SU-DHL-6 (cell line): Measurements from ENCODE around the gene ADSS1.

Experiments
- H2AFZ ChIP-seq: fragments of 200-600 bp; sonication (generic); 2 replicates; pipeline ENCODE4 v1.6.1; 2014; ENCODE audit warnings: low read depth, mild to moderate bottlenecking, moderate library complexity, mixed read lengths, antibody characterized with exemption, low read length; ENCODE audit not compliant: severe bottlenecking
- H3F3A ChIP-seq: fragments of 200-600 bp; shearing (Covaris generic); 2 replicates; pipeline ENCODE4 v1.6.0; 2016; ENCODE audit warnings: antibody characterized with exemption, mild to moderate bottlenecking; ENCODE audit not compliant: insufficient read depth
- H3K27ac ChIP-seq: fragments of 200-600 bp; sonication (generic); 2 replicates; pipeline ENCODE4 v1.5.1; 2016; ENCODE audit warnings: low read depth, mild to moderate bottlenecking, low read length, moderate library complexity, mixed read lengths
- H3K27me3 ChIP-seq: fragments of 200-600 bp; sonication (generic), shearing (Covaris generic); 2 replicates; pipeline ENCODE4 v1.6.0; 2014; ENCODE audit warnings: mild to moderate bottlenecking, low read length
- H3K36me3 ChIP-seq: fragments of 200-600 bp; sonication (generic); 2 replicates; pipeline ENCODE4 v1.6.1; 2014; ENCODE audit warnings: mild to moderate bottlenecking, low read length, mixed read lengths
- H3K4me2 ChIP-seq: fragments of 300-600, 200-600 bp; shearing (Covaris generic), sonication (generic); 2 replicates; pipeline ENCODE4 v1.6.0; 2014; ENCODE audit warnings: low read length, low read depth, mild to moderate bottlenecking; ENCODE audit not compliant: poor library complexity, severe bottlenecking
- H3K4me3 ChIP-seq: fragments of 200-600 bp; sonication (generic); 2 replicates; pipeline ENCODE4 v1.5.1; 2014; ENCODE audit warnings: antibody characterized with exemption, low read length, mild to moderate bottlenecking, mixed read lengths; ENCODE audit not compliant: insufficient read depth, poor library complexity, severe bottlenecking
- H3K79me2 ChIP-seq: fragments of 200-600 bp; sonication (generic); 2 replicates; pipeline ENCODE4 v1.6.1; 2014; ENCODE audit warnings: mild to moderate bottlenecking, low read length, moderate library complexity; ENCODE audit not compliant: insufficient read depth
- H3K9ac ChIP-seq: fragments of 200-600 bp; sonication (generic); 2 replicates; pipeline ENCODE4 v1.7.0; 2014; ENCODE audit warnings: mild to moderate bottlenecking, low read length
- H3K9me2 ChIP-seq: fragments of 200-600 bp; sonication (generic); replicated peaks from 2 replicates; pipeline ENCODE4 v1.6.1; 2014; ENCODE audit warnings: low read length; ENCODE audit not compliant: insufficient read depth
- H3K9me3 ChIP-seq: fragments of 200-600 bp; sonication (generic); 2 replicates; pipeline ENCODE4 v1.6.1; 2014; ENCODE audit warnings: low read length, mixed read lengths; ENCODE audit not compliant: insufficient read depth
- H4K20me1 ChIP-seq: fragments of 200-600 bp; sonication (generic); 2 replicates; pipeline ENCODE4 v1.6.1; 2014; ENCODE audit warnings: low read depth, mild to moderate bottlenecking, antibody characterized with exemption, low read length, moderate library complexity, mixed read lengths
- EZH2phosphoT487 ChIP-seq: fragments of 200-600 bp; sonication (generic), shearing (Covaris generic); conservative IDR thresholded peaks from 2 replicates; pipeline ENCODE4 v1.6.1; 2018; ENCODE audit warnings: mild to moderate bottlenecking, antibody characterized with exemption, low read length, moderate library complexity, mixed read lengths
- TF ChIP-seq, protein P1 (sequence below): fragments of 200-600 bp; sonication (generic); IDR thresholded peaks from one replicate; pipeline ENCODE4 v1.5.1; 2017; ENCODE audit warnings: antibody characterized with exemption, mild to moderate bottlenecking, low read length, moderate library complexity; ENCODE audit not compliant: insufficient read depth, poor library complexity, severe bottlenecking

Gene ADSS1

DNA sequence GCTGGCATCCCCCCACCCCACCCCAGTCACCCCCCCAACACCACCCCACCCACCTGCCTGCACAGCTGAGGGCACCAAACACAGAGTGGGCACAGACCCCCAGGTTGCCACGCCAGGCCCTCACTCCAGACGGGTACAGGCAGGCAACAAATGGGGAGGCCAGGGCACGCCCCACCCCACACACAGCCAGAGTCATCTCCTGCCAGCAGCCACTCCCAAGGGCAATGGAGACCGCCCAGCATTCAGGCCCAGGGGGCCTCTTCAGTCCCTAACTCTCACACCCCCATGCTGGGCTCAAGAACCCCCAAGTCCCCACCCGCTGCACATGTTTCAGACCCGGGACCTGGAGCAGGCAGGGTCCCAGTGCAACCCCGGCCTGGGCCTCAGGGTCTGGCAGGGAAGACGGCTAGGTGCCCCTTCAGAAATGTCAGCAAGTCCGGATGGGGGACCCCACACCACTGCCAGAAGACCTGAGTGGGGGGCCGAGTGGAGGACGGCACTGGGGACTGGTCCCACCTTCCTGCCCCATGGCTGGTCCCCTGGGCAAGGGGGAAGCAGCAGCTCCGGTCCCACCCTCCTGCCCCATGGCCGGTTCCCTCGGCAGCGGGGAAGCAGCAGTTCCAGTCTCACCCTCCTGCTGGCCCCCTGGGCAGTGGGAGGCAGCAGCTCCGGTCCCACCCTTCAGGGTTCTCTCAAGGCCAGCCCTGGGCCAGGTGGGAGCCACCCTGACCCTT, 59.6 kb downstream of the ADSS1 start:
- Histone ChIP-seq H3K9me2 (no peaks in the 10 kb centered on the region), H3K36me3 (no peaks in the 10 kb centered on the region), H2AFZ (no peak overlapping the region), H3K4me3 (no peak overlapping the region), H3K79me2 (no peaks in the 10 kb centered on the region), H4K20me1 (no peaks in the 10 kb centered on the region), H3K27ac (no peak overlapping the region), H3K27me3 (no peaks in the 10 kb centered on the region), H3F3A (no peaks in the 10 kb centered on the region), H3K4me2 (no peak overlapping the region), H3K9ac (no peak overlapping the region), H3K9me3 (no peaks in the 10 kb centered on the region)
- no peak for TF ChIP-seq EZH2phosphoT487
- TF ChIP-seq, protein P1, sequence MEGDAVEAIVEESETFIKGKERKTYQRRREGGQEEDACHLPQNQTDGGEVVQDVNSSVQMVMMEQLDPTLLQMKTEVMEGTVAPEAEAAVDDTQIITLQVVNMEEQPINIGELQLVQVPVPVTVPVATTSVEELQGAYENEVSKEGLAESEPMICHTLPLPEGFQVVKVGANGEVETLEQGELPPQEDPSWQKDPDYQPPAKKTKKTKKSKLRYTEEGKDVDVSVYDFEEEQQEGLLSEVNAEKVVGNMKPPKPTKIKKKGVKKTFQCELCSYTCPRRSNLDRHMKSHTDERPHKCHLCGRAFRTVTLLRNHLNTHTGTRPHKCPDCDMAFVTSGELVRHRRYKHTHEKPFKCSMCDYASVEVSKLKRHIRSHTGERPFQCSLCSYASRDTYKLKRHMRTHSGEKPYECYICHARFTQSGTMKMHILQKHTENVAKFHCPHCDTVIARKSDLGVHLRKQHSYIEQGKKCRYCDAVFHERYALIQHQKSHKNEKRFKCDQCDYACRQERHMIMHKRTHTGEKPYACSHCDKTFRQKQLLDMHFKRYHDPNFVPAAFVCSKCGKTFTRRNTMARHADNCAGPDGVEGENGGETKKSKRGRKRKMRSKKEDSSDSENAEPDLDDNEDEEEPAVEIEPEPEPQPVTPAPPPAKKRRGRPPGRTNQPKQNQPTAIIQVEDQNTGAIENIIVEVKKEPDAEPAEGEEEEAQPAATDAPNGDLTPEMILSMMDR = no peak

DNA sequence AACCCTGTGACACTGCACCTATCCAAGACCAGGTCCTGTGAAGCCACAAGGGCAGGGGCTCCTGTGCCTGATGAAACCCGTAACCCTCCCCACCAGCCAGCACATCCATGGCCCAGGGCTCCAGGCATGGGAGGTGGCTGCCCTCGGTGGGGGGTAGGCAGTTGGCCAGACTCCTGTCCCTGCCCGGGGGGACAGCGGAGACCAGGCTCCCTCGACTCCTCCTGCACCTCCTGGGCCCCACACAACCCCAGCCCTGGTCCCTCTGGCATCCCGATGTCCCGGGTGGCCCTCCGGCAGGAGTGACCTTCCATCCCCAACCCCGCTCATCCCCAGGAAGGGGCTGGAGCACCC, 60.2 kb downstream of the ADSS1 start:
- H3K27ac ChIP-seq = no peak overlapping the region
- no peaks in the 10 kb centered on the region for H3K36me3 ChIP-seq
- H3F3A ChIP-seq = no peaks in the 10 kb centered on the region
- no peak for TF ChIP-seq EZH2phosphoT487
- TF ChIP-seq, protein P1 = no peak
- no peaks in the 10 kb centered on the region for H3K27me3 ChIP-seq
- no peaks in the 10 kb centered on the region for H4K20me1 ChIP-seq
- no peak overlapping the region for H3K4me2 ChIP-seq
- no peaks in the 10 kb centered on the region for H3K9me3 ChIP-seq
- no peak overlapping the region for H3K9ac ChIP-seq
- no peak overlapping the region for H3K4me3 ChIP-seq
- H2AFZ ChIP-seq = no peak overlapping the region
- H3K9me2 ChIP-seq = no peaks in the 10 kb centered on the region
- no peaks in the 10 kb centered on the region for H3K79me2 ChIP-seq

DNA sequence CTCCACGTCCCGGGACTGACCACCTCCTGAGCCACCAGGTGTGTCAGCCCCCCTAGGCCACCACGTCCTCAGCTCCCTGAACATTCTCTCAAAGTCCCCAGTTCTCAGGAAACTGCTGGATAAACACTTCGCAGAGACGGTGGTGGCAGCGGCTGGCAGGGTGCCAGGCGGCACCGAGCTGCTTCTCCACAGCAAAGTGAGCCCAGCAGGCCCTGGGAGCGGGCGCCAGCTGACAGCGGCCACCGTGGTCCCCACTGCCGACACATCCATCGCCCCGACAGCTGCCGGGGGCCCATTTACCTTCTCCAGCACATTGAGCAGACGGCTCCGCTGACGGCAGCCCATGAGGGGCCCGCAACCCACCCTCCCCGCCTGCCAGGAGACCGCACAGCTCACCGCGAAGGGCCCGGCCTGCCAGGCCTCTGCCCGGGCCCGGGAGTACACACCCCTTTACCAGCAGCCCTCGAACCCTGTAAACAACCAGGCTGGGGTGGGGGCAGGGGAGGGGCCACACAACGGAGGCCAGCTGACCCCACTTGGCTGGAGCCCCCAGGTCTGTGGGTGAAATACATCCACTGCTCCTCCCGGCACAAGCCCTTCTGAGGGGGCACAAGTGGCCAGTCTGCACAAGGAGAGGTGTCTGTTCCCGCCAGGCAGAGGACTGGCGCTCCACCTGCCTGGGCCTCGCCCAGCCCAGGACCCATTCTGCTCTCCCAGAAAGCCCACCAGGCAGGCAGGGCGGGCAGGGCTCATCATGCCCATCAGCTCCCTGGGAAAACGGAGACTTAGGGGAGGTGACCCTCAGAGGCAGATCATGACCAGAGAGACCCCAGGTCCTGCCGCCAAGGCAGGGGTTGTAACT, 61.0 kb downstream of the ADSS1 start:
- Histone ChIP-seq H3K4me2 (no peak overlapping the region), H3K27me3 (no peaks in the 10 kb centered on the region), H3K4me3 (no peak overlapping the region), H3K9me3 (no peaks in the 10 kb centered on the region), H3F3A (no peaks in the 10 kb centered on the region), H3K27ac (no peak overlapping the region), H3K9me2 (no peaks in the 10 kb centered on the region), H4K20me1 (no peaks in the 10 kb centered on the region), H3K9ac (no peak overlapping the region), H3K79me2 (no peaks in the 10 kb centered on the region; the same call in 1 of the 2 replicates), H2AFZ (no peak overlapping the region), H3K36me3 (no peaks in the 10 kb centered on the region)
- TF ChIP-seq, protein P1 = no peak
